K562 (cell line): ENCODE data around the gene ZBTB24. TPM values are rescaled to one million over a fixed set of nuclear protein-coding genes. Genes with fewer than 3 reads are reported as not detected.

Experiments used
- BRCA1 ChIP-seq, 2 experiments: fragments of 450-650 bp in 1 of 2; sonication (generic) in 1 of 2; formaldehyde crosslinking in 1 of 2; IDR thresholded peaks; 2 replicates each; pipeline versions ENCODE4 v1.5.0 to v1.6.1; 2017 to 2020; ENCODE audit warnings: mild to moderate bottlenecking in 1 of 2, missing genetic modification reagents in 1 of 2
- EHMT2 ChIP-seq: fragments of 450-650 bp; IDR thresholded peaks from 2 replicates; pipeline ENCODE4 v1.6.1; 2018; ENCODE audit warnings: antibody characterized with exemption
- FOXA3 ChIP-seq, 2 experiments: fragments of 450-650 bp in 1 of 2; sonication (generic) in 1 of 2; formaldehyde crosslinking; IDR thresholded peaks in 1 of 2; conservative IDR thresholded peaks in 1 of 2; 2 replicates each; pipeline versions ENCODE4 v1.4.0 to v1.8.0; 2020 to 2022; ENCODE audit warnings: mild to moderate bottlenecking in 2 of 2, missing genetic modification reagents in 1 of 2
- GTF3C2 ChIP-seq: IDR thresholded peaks from 3 replicates; pipeline ENCODE4 v1.6.1; 2011; ENCODE audit warnings: borderline replicate concordance, mild to moderate bottlenecking, moderate library complexity; ENCODE audit not compliant: insufficient read length; ENCODE audit errors: extremely low read depth
- NFRKB ChIP-seq: fragments of 450-650 bp; IDR thresholded peaks from 2 replicates; pipeline ENCODE4 v1.6.1; 2016; ENCODE audit warnings: low read depth
- RAD51 ChIP-seq: fragments of 450-650 bp; IDR thresholded peaks from 2 replicates; pipeline ENCODE4 v1.7.1; 2016; ENCODE audit warnings: low read depth, mild to moderate bottlenecking, borderline replicate concordance
- SFPQ ChIP-seq: fragments of 200-400 bp; formaldehyde crosslinking; IDR thresholded peaks from 2 replicates; pipeline ENCODE4 v1.6.1; 2017; ENCODE audit warnings: mild to moderate bottlenecking, low read depth, low read length, moderate library complexity
- TAF9B ChIP-seq: fragments of 450-650 bp; IDR thresholded peaks from 2 replicates; pipeline ENCODE4 v1.6.1; 2018; ENCODE audit warnings: mild to moderate bottlenecking; ENCODE audit not compliant: partially characterized antibody
- ZNF280B ChIP-seq: fragments of 250-450 bp; sonication (Bioruptor Pico); IDR thresholded peaks from 2 replicates; pipeline ENCODE4 v1.5.1; 2021; ENCODE audit warnings: mild to moderate bottlenecking
- ZNF584 ChIP-seq: fragments of 200-800 bp; sonication (Bioruptor generic); IDR thresholded peaks from 2 replicates; pipeline ENCODE4 v1.6.1; 2016; ENCODE audit warnings: low read depth, mild to moderate bottlenecking, missing genetic modification characterization, missing compliant biosample characterization
- polyA plus RNA-seq, 8 experiments: library from polyadenylated mRNA; depleted of rRNA in 4 of 8; stranded (reverse) in 5 of 8; unstranded in 3 of 8; fragments of >200 nt; fragmentation: Nextera tagmentation in 2 of 8; fragmentation: Illumina TruSeq in 1 of 8; extraction: Ambion mirVana in 2 of 8; extraction: Trizol in 1 of 8; gene quantifications; 2 replicates each; pipeline versions ENCODE4 v1.2.1 to v1.2.3, GENCODE V29; 2011 to 2014; ENCODE audit warnings: inconsistent platforms in 1 of 8, missing spikeins in 1 of 8
- total RNA-seq, 7 experiments: library from RNA; depleted of rRNA in 6 of 7; stranded (reverse); fragments of >200 nt in 6 of 7; fragmentation: Illumina TruSeq in 2 of 7; extraction: Trizol in 2 of 7; gene quantifications; 2 replicates each; pipeline versions ENCODE4 v1.2.1 to v1.2.3, GENCODE V29; 2011 to 2021; ENCODE audit warnings: low replicate concordance in 1 of 7
- TF ChIP-seq, protein P1 (sequence below), 3 experiments: fragments of 200-800 bp in 1 of 3; fragments of 250-450 bp in 1 of 3; fragments of 450-650 bp in 1 of 3; sonication (Bioruptor Pico) in 1 of 3; sonication (Bioruptor generic) in 1 of 3; formaldehyde crosslinking in 1 of 3; IDR thresholded peaks; 2 replicates each; pipeline versions ENCODE4 v1.6.1 to v1.8.0; 2016 to 2022; ENCODE audit warnings: mild to moderate bottlenecking in 2 of 3, missing genetic modification characterization in 2 of 3, missing compliant biosample characterization in 1 of 3, moderate library complexity in 1 of 3
- TF ChIP-seq, protein P2 (sequence below): fragments of 250-450 bp; sonication (Bioruptor Pico); IDR thresholded peaks from 2 replicates; pipeline ENCODE4 v1.8.0; 2022; ENCODE audit warnings: inconsistent platforms

The ZBTB24 gene
- total and polyA plus RNA-seq, 9 of the 15 experiments (the other 6 are each of a cell fraction or from before 2014, with no cell fraction given): 2.0 to 16.7 (median 8.3) TPM

DNA sequence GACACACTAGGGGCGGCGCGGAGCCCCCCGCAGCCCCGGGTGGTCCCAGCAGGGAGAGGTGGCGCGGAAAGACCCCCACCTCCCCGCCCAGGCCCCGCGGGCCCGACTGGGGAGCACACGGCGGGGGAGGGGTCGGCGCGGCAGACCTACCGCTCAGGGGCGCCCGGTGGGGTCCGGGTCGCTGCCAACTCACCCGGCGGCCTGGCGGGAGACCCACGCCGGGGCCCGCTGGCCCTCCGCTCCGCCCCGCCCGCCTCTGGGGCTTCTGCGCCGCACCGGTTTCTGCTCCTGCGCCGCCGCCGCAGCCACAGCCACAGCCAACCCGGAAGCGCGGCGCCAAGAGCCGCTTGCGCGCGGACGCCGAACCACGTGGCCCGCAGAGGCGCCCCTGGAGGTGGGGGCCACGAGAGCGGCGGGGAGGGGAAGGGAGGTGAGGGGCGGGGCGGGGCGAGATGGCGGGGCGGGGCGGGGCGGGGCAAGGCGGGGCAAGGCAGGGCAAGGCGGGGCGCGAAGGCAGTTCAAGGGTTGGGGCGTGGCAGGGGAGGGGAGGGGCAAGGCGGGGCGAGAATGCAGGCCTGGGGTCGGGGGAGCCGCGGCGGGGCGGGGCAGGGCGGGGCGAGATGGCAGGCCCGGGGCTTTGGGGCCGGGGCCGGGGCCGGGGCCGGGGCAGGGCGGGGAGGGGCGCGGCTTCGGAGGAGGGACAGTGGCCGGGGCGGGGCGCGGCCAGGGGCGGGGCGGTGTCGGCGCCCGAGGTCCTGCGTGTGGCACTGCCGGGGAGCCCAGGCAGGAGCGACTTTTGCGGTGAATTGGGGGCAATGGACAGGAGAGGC, at the start of gene ZBTB24 (continued):
- TF ChIP-seq, protein P1, sequence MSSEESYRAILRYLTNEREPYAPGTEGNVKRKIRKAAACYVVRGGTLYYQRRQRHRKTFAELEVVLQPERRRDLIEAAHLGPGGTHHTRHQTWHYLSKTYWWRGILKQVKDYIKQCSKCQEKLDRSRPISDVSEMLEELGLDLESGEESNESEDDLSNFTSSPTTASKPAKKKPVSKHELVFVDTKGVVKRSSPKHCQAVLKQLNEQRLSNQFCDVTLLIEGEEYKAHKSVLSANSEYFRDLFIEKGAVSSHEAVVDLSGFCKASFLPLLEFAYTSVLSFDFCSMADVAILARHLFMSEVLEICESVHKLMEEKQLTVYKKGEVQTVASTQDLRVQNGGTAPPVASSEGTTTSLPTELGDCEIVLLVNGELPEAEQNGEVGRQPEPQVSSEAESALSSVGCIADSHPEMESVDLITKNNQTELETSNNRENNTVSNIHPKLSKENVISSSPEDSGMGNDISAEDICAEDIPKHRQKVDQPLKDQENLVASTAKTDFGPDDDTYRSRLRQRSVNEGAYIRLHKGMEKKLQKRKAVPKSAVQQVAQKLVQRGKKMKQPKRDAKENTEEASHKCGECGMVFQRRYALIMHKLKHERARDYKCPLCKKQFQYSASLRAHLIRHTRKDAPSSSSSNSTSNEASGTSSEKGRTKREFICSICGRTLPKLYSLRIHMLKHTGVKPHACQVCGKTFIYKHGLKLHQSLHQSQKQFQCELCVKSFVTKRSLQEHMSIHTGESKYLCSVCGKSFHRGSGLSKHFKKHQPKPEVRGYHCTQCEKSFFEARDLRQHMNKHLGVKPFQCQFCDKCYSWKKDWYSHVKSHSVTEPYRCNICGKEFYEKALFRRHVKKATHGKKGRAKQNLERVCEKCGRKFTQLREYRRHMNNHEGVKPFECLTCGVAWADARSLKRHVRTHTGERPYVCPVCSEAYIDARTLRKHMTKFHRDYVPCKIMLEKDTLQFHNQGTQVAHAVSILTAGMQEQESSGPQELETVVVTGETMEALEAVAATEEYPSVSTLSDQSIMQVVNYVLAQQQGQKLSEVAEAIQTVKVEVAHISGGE (CRISPR knock-in tag; IDR thresholded peaks at IDR 0.05): 0 out of 6 replicates have a peak, but pooled peaks of 1 of the 3 experiments have one; percentile 28
- TF ChIP-seq BRCA1 (IDR thresholded peaks at IDR 0.05) (no peak), BRCA1 (CRISPR knock-in tag; IDR thresholded peaks at IDR 0.05) (no peak), ZNF280B (no peak), SFPQ (no peak), TAF9B (no peak), ZNF584 (no peak), EHMT2 (no peak), GTF3C2 (no peak), RAD51 (peak; percentile 24; the same call in 1 of the 2 replicates), NFRKB (no peak), FOXA3 (CRISPR knock-in tag; conservative IDR thresholded peaks at IDR 0.05 in 1 of 2, IDR thresholded peaks at IDR 0.05 in 1 of 2) (no peak)
- TF ChIP-seq, protein P2, sequence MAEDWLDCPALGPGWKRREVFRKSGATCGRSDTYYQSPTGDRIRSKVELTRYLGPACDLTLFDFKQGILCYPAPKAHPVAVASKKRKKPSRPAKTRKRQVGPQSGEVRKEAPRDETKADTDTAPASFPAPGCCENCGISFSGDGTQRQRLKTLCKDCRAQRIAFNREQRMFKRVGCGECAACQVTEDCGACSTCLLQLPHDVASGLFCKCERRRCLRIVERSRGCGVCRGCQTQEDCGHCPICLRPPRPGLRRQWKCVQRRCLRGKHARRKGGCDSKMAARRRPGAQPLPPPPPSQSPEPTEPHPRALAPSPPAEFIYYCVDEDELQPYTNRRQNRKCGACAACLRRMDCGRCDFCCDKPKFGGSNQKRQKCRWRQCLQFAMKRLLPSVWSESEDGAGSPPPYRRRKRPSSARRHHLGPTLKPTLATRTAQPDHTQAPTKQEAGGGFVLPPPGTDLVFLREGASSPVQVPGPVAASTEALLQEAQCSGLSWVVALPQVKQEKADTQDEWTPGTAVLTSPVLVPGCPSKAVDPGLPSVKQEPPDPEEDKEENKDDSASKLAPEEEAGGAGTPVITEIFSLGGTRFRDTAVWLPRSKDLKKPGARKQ (CRISPR knock-in tag): no peak
